HG03196 (cell line): ENCODE measurements around the gene BRIP1.
"Not testable (repeated sequence)": the region's sequence is repeated elsewhere in the genome, so short reads cannot be mapped to it uniquely, and the experiment has no call there.

Experiments used
- ATAC-seq: cut with Tn5 transposase; IDR thresholded peaks from one replicate; pipeline ENCODE4 v1.9.1; 2021; ENCODE audit not compliant: unreplicated experiment

Gene BRIP1

GRCh38 chr17:61702450-61702849 lies 160.9 kb downstream of the BRIP1 start:
- no peak for ATAC-seq

GRCh38 chr17:61701978-61702377 lies 161.3 kb downstream of the BRIP1 start:
- no peak for ATAC-seq

GRCh38 chr17:61701334-61701733 lies 162.0 kb downstream of the BRIP1 start:
- no peak for ATAC-seq

GRCh38 chr17:61700252-61700651 lies 163.1 kb downstream of the BRIP1 start:
- no peak for ATAC-seq

GRCh38 chr17:61699694-61700093 lies 163.6 kb downstream of the BRIP1 start:
- ATAC-seq = no peak

GRCh38 chr17:61699032-61699431 lies 164.3 kb downstream of the BRIP1 start:
- no peak for ATAC-seq

GRCh38 chr17:61698244-61698643 lies 165.1 kb downstream of the BRIP1 start:
- no peak for ATAC-seq

- no peak for ATAC-seq
These were observed 167.5 kb downstream of the BRIP1 start for GRCh38 chr17:61695779-61696337.

- ATAC-seq = no peak
These were observed 169.2 kb downstream of the BRIP1 start for GRCh38 chr17:61694095-61694494.

- ATAC-seq = no peak
These were observed 173.6 kb downstream of the BRIP1 start for GRCh38 chr17:61689610-61690180.

GRCh38 chr17:61687769-61688168 lies 175.6 kb downstream of the BRIP1 start:
- ATAC-seq = no peak

GRCh38 chr17:61686113-61686512 lies 177.2 kb downstream of the BRIP1 start:
- ATAC-seq = no peak

- no peak for ATAC-seq
These were observed 178.5 kb downstream of the BRIP1 start for GRCh38 chr17:61684818-61685217.

- no peak for ATAC-seq
These were observed 179.2 kb downstream of the BRIP1 start for GRCh38 chr17:61684172-61684571.

GRCh38 chr17:61683466-61683865 lies 179.9 kb downstream of the BRIP1 start:
- ATAC-seq = no peak

- no peak for ATAC-seq
These were observed 182.4 kb downstream of the BRIP1 start for GRCh38 chr17:61680921-61681320.

- no peak for ATAC-seq
These were observed 185.0 kb downstream of the BRIP1 start for GRCh38 chr17:61678339-61678738.

GRCh38 chr17:61677150-61677811 lies 186.0 kb downstream of the BRIP1 start:
- ATAC-seq = not testable (repeated sequence)

- ATAC-seq = not testable (repeated sequence)
These were observed 186.8 kb downstream of the BRIP1 start for GRCh38 chr17:61676522-61676921.

GRCh38 chr17:61674609-61675008 lies 188.7 kb downstream of the BRIP1 start:
- not testable (repeated sequence) for ATAC-seq

- not testable (repeated sequence) for ATAC-seq
These were observed 190.1 kb downstream of the BRIP1 start for GRCh38 chr17:61673019-61673897.

- no peak for ATAC-seq
These were observed 191.2 kb downstream of the BRIP1 start for GRCh38 chr17:61672140-61672539.
